Panc1 (cell line): ENCODE results near the gene DCHS1.
"Not testable (repeated sequence)": the region's sequence is repeated elsewhere in the genome, so short reads cannot be mapped to it uniquely, and the experiment has no call there.

Experiments
- CTCF ChIP-seq: fragments of 450-650 bp; IDR thresholded peaks from 2 replicates; pipeline ENCODE4 v1.5.1; 2017; ENCODE audit warnings: mild to moderate bottlenecking
- TF ChIP-seq, protein P1 (sequence below), 2 experiments: IDR thresholded peaks; 2 replicates each; pipeline ENCODE4 v1.6.1; 2011 to 2012; ENCODE audit warnings: low read depth in 2 of 2, control low read depth in 1 of 2, low read length in 1 of 2, mild to moderate bottlenecking in 1 of 2, moderate library complexity in 1 of 2; ENCODE audit not compliant: insufficient read depth in 1 of 2

GRCh38 chr11:6701955-6702354 lies 46.3 kb upstream of the DCHS1 start:
- TF ChIP-seq, protein P1, sequence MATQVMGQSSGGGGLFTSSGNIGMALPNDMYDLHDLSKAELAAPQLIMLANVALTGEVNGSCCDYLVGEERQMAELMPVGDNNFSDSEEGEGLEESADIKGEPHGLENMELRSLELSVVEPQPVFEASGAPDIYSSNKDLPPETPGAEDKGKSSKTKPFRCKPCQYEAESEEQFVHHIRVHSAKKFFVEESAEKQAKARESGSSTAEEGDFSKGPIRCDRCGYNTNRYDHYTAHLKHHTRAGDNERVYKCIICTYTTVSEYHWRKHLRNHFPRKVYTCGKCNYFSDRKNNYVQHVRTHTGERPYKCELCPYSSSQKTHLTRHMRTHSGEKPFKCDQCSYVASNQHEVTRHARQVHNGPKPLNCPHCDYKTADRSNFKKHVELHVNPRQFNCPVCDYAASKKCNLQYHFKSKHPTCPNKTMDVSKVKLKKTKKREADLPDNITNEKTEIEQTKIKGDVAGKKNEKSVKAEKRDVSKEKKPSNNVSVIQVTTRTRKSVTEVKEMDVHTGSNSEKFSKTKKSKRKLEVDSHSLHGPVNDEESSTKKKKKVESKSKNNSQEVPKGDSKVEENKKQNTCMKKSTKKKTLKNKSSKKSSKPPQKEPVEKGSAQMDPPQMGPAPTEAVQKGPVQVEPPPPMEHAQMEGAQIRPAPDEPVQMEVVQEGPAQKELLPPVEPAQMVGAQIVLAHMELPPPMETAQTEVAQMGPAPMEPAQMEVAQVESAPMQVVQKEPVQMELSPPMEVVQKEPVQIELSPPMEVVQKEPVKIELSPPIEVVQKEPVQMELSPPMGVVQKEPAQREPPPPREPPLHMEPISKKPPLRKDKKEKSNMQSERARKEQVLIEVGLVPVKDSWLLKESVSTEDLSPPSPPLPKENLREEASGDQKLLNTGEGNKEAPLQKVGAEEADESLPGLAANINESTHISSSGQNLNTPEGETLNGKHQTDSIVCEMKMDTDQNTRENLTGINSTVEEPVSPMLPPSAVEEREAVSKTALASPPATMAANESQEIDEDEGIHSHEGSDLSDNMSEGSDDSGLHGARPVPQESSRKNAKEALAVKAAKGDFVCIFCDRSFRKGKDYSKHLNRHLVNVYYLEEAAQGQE (IDR thresholded peaks at IDR 0.05; ENCODE audit: insufficient read depth in 1 of 2, low read depth in 2 of 2, low read length in 1 of 2): not testable (repeated sequence)
- TF ChIP-seq CTCF: not testable (repeated sequence)
